VCaP (cell line): ENCODE measurements around the gene ETFB.
"Not testable (repeated sequence)": the region's sequence is repeated elsewhere in the genome, so short reads cannot be mapped to it uniquely, and the experiment has no call there.

ENCODE experiments used
- H3K27ac ChIP-seq: fragments of 450-650 bp; 2 replicates; pipeline ENCODE4 v1.5.1; 2017
- TF ChIP-seq, protein P1 (sequence below): fragments of 450-650 bp; conservative IDR thresholded peaks from 2 replicates; pipeline ENCODE4 v1.5.1; 2017; ENCODE audit warnings: mild to moderate bottlenecking, moderate library complexity

The ETFB gene

DNA sequence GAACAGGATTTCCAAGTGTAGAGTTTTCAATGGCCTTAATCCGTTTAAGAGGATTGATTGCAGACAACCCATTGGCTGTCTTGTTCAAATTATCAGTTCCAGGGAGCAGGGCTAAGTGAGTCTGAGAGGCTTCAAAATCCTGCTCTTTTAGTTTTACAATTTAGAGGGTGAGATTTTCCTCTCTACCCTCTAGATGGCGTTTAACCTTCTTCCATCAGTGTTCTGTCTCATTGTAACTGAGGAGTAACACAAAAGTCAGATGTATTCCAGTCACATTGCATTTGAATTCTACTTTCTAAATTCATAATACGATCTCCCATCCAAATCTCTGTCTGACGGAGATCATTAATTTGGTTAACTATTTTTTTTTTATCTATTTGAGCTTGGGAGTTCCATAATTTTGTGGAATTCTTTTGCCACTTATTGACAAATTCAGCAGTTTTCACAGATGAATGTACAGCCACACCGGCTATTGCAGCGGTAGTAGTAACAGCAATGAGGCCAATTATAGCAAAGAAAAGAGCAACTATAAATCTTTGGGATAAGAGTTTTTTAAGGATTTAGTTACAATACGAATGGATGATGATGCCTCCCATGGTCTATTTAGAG is 32.0 kb upstream of the ETFB start:
- no peak overlapping the region for H3K27ac ChIP-seq
- TF ChIP-seq, protein P1, sequence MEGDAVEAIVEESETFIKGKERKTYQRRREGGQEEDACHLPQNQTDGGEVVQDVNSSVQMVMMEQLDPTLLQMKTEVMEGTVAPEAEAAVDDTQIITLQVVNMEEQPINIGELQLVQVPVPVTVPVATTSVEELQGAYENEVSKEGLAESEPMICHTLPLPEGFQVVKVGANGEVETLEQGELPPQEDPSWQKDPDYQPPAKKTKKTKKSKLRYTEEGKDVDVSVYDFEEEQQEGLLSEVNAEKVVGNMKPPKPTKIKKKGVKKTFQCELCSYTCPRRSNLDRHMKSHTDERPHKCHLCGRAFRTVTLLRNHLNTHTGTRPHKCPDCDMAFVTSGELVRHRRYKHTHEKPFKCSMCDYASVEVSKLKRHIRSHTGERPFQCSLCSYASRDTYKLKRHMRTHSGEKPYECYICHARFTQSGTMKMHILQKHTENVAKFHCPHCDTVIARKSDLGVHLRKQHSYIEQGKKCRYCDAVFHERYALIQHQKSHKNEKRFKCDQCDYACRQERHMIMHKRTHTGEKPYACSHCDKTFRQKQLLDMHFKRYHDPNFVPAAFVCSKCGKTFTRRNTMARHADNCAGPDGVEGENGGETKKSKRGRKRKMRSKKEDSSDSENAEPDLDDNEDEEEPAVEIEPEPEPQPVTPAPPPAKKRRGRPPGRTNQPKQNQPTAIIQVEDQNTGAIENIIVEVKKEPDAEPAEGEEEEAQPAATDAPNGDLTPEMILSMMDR: peak; percentile 87

DNA sequence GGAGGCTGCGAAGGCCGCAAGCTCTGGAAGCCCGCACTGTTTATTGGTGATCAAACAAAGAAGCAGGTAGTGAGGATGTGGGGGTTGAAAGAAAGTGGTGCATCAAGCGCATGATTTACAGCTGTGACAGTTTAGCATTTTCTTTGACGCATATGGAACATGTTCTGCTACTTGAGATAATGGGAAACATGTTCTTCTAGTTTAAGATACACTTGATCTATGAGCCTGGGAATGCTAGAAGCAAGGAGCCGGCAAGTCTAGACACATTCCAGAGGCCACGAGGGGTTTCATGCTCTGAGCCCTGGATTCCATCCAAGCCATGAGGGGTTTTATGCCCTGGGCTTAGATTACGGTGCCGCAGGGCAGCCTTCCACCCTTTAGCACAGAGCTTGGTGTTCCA is 31.3 kb upstream of the ETFB start:
- not testable (repeated sequence) for H3K27ac ChIP-seq

DNA sequence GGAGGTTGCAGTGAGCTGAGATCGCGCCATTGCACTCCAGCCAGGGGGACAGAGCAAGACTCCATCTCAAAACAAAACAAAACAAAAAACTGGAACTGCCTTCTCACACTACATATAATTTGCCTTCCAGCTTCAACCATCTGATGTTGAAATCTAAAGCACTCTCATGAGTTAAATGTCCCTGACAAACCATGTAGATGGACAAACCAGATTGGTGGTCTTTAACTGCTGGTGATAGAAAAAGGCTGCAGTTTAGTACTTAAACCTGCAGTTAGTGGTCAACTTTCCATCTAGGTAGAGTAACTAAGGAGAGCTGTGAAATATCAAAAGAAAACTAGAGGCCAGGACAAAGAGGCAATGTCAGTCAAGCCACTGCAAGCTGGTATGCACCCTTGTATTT is 30.0 kb upstream of the ETFB start:
- TF ChIP-seq, protein P1: no peak
- no peak overlapping the region for H3K27ac ChIP-seq

DNA sequence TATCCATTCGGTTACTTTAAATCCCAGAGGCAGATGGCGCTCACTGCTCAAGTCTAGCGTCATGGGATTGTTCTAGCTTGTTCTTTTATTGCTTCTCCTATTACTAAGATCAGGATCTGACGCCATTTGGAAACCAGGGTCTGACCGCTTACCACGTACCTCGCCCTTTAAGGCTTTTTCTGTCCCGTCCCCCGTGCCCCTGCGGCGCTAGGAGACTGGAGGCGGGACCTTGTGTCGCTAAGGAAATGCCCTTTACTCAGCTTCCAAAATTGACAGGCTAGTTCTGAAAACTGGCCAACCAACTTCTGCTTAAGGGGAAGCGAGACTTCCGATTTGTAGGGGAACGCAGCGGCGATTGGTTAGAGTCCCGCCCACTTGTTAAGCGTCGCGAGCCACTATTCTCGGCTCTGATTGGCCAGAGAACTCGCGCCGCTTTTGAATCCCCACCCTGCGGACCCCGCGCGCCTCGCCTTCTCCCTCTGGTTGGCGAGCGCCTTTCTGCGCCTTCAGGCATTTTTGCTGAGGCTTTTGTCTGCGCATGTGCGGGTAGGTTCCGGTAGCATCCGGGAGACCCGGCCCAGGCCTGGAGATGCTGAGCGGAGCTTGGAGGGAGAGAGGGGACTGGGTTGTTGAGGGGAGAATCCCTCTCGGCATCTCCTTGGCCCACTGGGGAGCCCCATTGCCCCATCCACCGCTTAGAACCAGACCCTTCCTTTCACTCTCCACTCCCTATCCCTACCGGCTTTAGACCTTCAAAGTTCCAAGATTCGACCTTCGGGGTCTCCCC is 28.1 kb upstream of the ETFB start:
- H3K27ac ChIP-seq: peak overlapping the region; percentile 85

DNA sequence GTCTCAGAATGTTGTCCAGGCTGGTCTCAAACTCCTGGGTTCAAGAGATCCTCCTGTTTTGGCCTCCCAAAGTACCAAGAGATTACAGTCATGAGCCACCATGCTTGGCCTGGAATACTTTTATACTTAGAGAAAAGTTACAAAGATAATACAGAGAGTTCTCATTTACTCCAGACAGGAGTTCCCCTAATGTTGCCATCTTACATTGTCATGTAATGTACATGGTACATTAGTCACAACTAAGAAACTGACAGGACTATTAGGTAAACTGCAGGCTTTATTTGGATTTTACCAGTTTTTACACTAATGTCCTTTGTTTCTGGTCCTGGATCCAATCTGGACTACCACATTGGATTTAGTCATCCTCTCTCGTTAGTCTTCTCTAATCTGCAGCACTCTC is 26.5 kb upstream of the ETFB start:
- H3K27ac ChIP-seq: no peak overlapping the region
- TF ChIP-seq, protein P1: no peak

More for the DNA sequence above, 28.1 kb upstream of the ETFB start:
- TF ChIP-seq, protein P1: peak; percentile 24; the same call in 1 of the 2 replicates

DNA sequence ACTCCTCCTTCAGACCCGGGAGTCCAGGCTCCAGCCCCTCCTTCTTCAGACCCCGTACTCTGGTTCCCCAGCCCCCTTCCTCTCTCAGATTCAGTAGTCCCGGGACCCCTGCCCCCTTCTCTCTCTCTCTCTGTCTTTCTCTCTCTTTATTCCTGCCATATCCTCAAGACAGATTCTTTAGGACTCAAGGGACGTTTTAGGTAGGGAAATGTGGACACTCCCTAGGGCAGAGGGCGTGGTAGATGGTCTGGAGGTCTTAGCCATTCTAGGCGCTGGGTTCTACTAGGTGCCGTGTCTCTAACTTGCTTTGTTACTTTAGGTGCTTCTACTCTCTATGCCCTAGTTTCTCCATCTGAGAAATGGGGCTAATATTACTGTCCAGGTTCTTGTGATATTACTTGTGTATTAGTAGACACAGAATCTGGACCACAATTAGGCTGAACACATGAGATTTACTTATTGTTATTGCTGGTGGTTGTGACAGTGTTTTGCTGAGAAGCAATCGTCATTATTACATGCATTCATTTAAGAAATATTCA is 25.0 kb upstream of the ETFB start:
- no peak overlapping the region for H3K27ac ChIP-seq

DNA sequence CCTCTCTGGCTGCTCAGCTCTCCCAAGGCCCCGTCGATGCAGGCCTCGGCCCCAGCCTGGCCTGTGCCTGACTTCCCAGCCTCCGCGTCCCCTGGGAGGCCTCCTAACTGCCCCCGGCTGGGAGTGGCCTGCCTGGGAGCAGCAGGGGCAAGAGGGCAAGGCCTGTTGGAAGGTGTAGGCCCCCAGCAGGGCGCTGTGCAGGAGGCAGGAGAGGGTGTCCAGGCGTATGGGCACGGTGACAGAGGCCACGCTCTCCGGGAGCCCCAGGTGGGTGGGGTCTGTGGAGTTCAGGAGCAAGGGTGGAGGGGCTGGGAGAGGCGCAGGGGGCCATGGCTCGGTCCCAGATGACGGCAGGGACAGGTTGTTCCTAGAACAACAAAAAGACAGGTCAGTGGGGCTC is 23.0 kb upstream of the ETFB start:
- TF ChIP-seq, protein P1: no peak
- H3K27ac ChIP-seq: no peak overlapping the region

More for the DNA sequence above, 25.0 kb upstream of the ETFB start:
- TF ChIP-seq, protein P1: no peak
